Cardiac muscle cell (in vitro differentiated cells and primary cell): ENCODE data around the gene RABL3. TPM values are rescaled to one million over a fixed set of nuclear protein-coding genes. Genes with fewer than 3 reads are reported as not detected.

Source experiments
- DNase-seq, 2 donors: peaks; one replicate each; pipeline versions ENCODE4 v3.0.0 to v3.0.0-alpha.2; 2010 to 2017; ENCODE audit warnings: low read depth in 1 of 2, low spot score in 1 of 2
- H3K27ac ChIP-seq: fragments of 200-600 bp; sonication (generic); 2 replicates; pipeline ENCODE4 v1.5.1; 2016
- H3K27me3 ChIP-seq: fragments of 200-600 bp; sonication (generic); 2 replicates; pipeline ENCODE4 v1.6.0; 2016; ENCODE audit warnings: control low read depth
- H3K36me3 ChIP-seq: fragments of 200-600 bp; sonication (generic); 2 replicates; pipeline ENCODE4 v1.5.1; 2016; ENCODE audit warnings: control low read depth
- H3K4me1 ChIP-seq: fragments of 200-600 bp; sonication (generic); 2 replicates; pipeline ENCODE4 v1.8.1; 2017; ENCODE audit warnings: low read depth, mild to moderate bottlenecking, mixed run types
- H3K4me3 ChIP-seq: fragments of 200-600 bp; sonication (generic); 2 replicates; pipeline ENCODE4 v1.5.1; 2016; ENCODE audit warnings: mild to moderate bottlenecking
- H3K9me3 ChIP-seq: fragments of 200-600 bp; sonication (generic); 2 replicates; pipeline ENCODE4 v1.5.1; 2017; ENCODE audit warnings: low read depth, mild to moderate bottlenecking, control low read depth
- CTCF ChIP-seq: IDR thresholded peaks from 2 replicates; pipeline ENCODE4 v1.5.1; 2012; ENCODE audit warnings: low read depth, mild to moderate bottlenecking, low read length
- polyA plus RNA-seq: library from polyadenylated mRNA; unstranded; fragments of >200 nt; fragmentation: Nextera tagmentation; extraction: Ambion mirVana; gene quantifications from 2 replicates; pipeline ENCODE4 v1.2.1, GENCODE V29; 2016
- total RNA-seq: library from RNA; depleted of rRNA; stranded (reverse); fragments of >200 nt; gene quantifications from 2 replicates; pipeline ENCODE4 v1.2.3, GENCODE V29; 2016

The RABL3 gene
- total and polyA plus RNA-seq, 2 experiments from 2014 or later = 12.5 to 22.3 TPM

- Histone ChIP-seq H3K36me3 (no peaks in the 10 kb centered on the region), H3K4me1 (no peaks in the 10 kb centered on the region), H3K27ac (no peak overlapping the region), H3K9me3 (no peaks in the 10 kb centered on the region), H3K4me3 (no peak overlapping the region), H3K27me3 (no peaks in the 10 kb centered on the region)
- peak in 1 of 2 donors; percentile 37 for DNase-seq
- TF ChIP-seq CTCF = no peak
Measured at GRCh38 chr3:120661106-120661905, 81.0 kb downstream of the RABL3 start.

DNA sequence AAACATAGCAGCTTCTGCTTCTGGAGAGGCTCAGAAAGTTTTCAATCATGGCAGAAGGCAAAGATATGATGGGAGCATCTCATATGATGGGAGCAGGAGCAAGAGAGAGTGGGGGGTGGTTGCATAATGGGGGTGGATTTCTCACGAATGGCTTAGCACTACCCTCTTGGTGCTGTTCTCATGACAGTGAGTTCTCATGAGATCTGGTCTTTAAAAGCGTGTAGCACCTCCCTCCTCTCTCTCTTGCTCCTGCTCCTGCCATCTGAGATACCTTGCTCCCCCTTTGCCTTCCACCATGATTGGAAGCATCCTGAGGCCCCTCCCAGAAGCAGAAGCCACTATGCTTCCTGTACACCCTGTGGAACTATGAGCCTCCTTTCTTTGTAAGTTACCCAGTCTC lies 82.5 kb downstream of the RABL3 start:
- Histone ChIP-seq H3K9me3 (no peaks in the 10 kb centered on the region), H3K4me1 (no peaks in the 10 kb centered on the region), H3K27ac (no peak overlapping the region), H3K27me3 (no peaks in the 10 kb centered on the region), H3K4me3 (no peak overlapping the region), H3K36me3 (no peaks in the 10 kb centered on the region)
- DNase-seq = no peak
- TF ChIP-seq CTCF = no peak

DNA sequence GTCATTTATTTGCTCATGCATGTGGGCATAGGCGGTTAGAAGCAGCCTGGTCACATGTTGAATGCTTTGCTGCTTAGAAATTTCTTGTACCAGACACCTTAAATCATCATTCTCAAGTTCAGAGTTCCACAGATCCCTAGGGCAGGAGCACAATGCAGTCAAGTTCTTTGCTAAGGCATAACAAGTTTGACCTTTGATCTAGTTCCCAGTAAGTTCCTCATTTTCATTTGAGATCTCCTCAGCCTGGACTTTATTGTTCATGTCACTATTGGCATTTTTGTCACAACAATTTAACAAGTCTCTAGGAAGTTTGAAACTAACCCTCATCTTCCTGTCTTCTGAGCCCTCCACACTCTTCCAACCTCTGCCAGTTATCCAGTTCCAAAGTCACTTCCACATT lies 83.0 kb downstream of the RABL3 start:
- Histone ChIP-seq H3K27me3 (no peaks in the 10 kb centered on the region), H3K27ac (no peak overlapping the region), H3K9me3 (no peaks in the 10 kb centered on the region), H3K4me3 (no peak overlapping the region), H3K4me1 (no peaks in the 10 kb centered on the region), H3K36me3 (no peaks in the 10 kb centered on the region)
- TF ChIP-seq CTCF = no peak
- DNase-seq = no peak

GRCh38 chr3:120652896-120653545 lies 89.3 kb downstream of the RABL3 start:
- no peak overlapping the region for H3K4me3 ChIP-seq
- peak overlapping the region; percentile 82 for H3K27ac ChIP-seq
- DNase-seq = peak in 1 of 2 donors; percentile 22
- TF ChIP-seq CTCF = no peak
- H3K27me3 ChIP-seq = no peaks in the 10 kb centered on the region
- H3K36me3 ChIP-seq = no peaks in the 10 kb centered on the region
- H3K9me3 ChIP-seq = no peaks in the 10 kb centered on the region
- H3K4me1 ChIP-seq = peaks cover 17% of the 10 kb centered on the region

DNA sequence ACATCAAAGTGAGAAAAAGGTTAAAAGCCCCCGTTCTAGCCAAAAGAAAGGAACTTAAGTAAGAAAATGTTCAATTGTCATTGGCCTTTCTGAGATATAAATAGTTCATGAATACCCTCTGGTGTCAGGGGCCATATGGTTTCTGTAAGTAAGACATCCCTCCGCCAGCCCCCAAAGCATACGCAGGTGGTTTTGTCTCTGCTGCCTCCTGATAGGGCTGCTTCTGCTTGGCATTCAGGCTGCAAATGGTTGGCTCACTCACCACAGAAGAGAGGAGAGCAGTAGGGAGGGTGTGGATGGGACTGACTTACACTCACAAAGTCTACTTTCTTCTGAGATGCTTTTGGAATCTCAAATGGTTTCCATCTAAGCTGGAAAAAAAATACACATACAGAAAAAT lies 90.0 kb downstream of the RABL3 start:
- no peak for TF ChIP-seq CTCF
- DNase-seq = peak in 1 of 2 donors; percentile 74
- Histone ChIP-seq H3K4me1 (peaks cover 17% of the 10 kb centered on the region), H3K27ac (peak overlapping the region; percentile 82), H3K4me3 (no peak overlapping the region), H3K27me3 (no peaks in the 10 kb centered on the region), H3K36me3 (no peaks in the 10 kb centered on the region), H3K9me3 (no peaks in the 10 kb centered on the region)
